Right ventricle myocardium superior (tissue), 1 donor: ENCODE measurements around the gene GLT1D1. TPM values are rescaled to one million over a fixed set of nuclear protein-coding genes. Genes with fewer than 3 reads are reported as not detected.

ENCODE experiments used
- ATAC-seq: fragments of 200-7000 bp; cut with Tn5 transposase; one replicate; pipeline ENCODE4 v1.9.1; 2020; ENCODE audit warnings: mild to moderate bottlenecking; ENCODE audit not compliant: poor library complexity
- DNase-seq: peaks from one replicate; pipeline ENCODE4 v3.0.0-alpha.2; 2020
- intact Hi-C: fragments of 100-400 bp; cut with DNase I; formaldehyde crosslinking; loops from one replicate; pipeline ENCODE4 v1.11.2; 2022
- total RNA-seq: library from RNA; stranded (reverse); fragmentation: NEBNext Ultra II Directional; extraction: Animal tissue kit (Norgen Biotek cat#: 25700); gene quantifications from one replicate; pipeline ENCODE4 v1.2.1, GENCODE V29; 2021
- donor health status: DM: no; HTN: yes; CAD: no; lungs with severe emphysema.

The GLT1D1 gene
- total RNA-seq, 1 donor from 2014 or later: 0.30 TPM

GRCh38 chr12:128940090-128940888 is 87.0 kb downstream of the GLT1D1 start:
- no peak for DNase-seq
- intact Hi-C loops: no loop called here
- no peak for ATAC-seq

- no peak for ATAC-seq
- intact Hi-C loops: no loop called here
- DNase-seq: no peak
Observed at GRCh38 chr12:128940974-128941373, 87.7 kb downstream of the GLT1D1 start.

DNA sequence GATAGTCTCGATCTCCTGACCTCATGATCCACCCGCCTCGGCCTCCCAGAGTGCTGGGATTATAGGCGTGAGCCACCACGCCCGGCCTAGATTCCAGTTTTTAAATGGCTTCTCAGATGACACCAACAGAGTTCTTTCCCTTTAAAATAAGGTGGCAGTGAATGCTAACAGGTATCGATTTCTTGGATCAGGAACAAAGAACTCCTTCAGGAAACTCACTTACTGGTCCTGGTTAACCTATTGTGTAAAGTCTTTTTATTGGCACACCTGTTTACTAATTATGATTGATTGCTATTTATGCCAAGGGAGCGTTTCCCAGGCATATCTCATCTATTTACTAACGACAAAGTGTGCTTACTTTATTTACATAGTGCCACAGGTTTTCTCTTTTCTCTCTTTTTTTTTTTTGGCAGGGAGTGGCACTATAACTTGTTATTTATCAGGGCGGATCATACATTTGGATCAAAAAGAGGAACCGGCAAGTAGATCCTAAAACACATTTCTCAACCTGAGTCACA is 89.7 kb downstream of the GLT1D1 start:
- ATAC-seq (no peak), DNase-seq (no peak)
- intact Hi-C loops: no loop called here

DNA sequence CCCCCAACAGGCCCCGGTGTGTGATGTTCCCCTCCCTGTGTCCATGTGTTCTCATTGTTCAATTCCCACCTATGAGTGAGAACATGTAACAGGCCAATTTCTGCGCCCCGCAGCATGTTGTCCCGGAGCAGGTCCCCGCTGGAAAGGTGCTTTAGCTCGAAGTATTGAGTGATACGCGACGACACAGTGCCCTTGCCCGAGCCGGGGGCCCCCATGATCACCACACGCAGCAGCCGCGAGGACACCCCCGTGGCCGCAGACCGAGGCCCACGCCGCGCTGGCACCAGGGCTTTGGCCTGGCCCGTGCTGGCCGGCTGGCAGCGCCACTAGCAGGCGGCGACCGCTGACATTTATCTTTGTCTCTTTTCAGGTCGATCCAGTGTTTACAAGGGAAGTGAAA is 91.7 kb downstream of the GLT1D1 start:
- no peak for ATAC-seq
- DNase-seq: no peak
- intact Hi-C loops: no loop called here

DNA sequence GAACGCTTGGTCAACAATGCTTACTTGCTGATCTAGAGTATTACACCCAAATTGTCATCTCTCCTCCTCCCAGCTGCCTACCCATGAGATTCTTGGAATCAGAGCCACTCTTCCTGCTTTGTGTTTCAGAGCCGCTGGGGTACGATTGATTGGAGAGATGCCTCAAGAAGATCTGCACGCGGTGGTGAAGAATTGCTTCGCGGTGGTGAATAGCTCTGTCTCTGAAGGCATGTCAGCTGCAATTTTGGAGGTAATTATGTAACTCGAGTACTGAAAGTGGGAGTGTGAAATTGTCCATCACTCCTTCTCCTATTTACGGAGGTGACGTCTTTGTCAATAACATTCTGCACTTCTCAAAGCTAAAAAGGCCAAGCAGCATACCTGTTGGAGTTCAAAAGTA is 93.9 kb downstream of the GLT1D1 start:
- intact Hi-C loops: no loop called here
- DNase-seq: no peak
- no peak for ATAC-seq

GRCh38 chr12:128949086-128949485 is 95.8 kb downstream of the GLT1D1 start:
- no peak for DNase-seq
- ATAC-seq: no peak
- intact Hi-C loops: no loop called here

DNA sequence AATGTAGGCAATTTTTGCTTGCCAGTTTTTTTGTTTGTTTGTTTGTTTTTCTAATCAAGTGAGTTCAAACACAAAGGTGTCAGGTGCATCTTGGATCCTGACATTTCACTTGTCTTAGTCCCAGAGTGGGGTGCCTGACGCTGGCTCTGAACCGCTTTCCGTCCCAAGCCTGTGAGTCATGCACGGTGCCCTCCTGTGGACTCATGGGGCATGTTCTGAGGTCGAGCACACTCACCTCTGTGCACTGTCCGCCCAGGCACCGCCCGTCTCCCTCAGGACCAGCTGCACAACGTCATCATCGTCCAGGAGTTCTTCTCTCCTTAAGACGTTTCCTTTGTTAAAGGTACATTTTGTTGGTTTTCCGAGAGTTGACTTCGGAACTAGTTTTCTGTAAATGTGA is 98.2 kb downstream of the GLT1D1 start:
- intact Hi-C loops: no loop called here
- no peak for ATAC-seq
- no peak for DNase-seq

DNA sequence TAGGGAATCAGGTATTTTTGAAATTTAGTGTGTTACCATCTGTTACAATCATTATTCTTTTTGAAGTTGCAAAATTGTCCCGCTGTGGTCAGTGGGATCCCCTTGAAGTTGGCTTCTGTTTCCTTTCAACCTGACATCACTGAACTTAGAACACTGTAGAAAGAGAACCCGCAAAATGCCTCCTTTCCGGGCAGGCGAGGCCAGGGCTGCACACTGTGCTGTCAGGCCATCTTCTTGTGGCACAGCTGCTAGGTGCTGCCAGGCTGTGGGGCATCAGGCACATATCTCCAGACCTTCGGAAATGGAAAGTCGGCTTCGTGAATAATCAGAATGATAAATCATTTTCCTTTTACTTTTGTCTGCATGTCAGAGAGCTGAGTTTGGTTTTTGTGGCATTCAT is 103.5 kb downstream of the GLT1D1 start:
- DNase-seq (no peak), ATAC-seq (no peak)
- intact Hi-C loops: no loop called here

DNA sequence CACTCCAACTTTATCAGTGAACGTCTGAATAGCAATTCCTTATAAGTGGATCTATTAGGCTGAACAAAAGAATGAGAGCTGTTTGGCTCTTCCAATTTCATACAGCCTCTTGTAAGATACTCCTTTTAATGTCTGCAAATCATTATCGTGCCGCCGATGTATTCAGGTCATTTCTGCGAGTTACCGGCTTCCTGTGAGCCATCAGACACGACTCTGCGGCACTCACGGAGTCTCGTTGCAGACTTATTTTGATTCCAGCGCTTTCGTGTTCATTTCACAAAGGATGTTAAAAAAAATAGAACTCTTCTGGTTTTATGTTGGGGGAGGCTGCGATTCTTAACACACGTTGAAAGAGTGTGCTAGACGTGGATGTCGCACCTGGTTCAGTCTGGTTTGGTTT is 106.6 kb downstream of the GLT1D1 start:
- no peak for DNase-seq
- intact Hi-C loops: no loop called here
- no peak for ATAC-seq

DNA sequence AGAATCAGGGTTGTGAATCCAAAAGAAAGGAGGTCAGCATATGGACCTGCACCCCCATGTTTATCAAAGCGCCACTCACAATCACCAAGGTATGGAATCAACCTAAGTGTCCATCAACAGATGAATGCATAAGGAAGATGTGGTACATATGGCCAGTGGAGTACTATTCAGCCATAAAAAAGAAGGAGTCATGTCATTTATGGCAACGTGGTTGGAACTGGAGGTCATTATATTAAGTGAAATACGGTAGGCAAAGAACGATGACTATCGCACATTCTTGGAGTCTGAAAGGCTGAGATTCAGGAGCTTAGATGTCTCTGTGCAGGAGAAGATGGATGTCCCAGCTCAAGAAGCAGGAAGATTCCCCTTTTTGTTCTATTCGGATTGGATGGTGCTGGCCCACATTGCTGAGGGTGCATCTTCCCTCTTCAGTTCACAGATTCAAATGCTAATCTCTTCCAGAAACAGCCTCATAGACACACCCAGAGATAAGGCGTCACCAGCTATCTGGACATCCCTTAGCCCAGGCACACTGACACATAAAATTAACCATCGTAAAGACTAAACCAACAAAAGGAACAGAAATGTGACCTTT is 108.1 kb downstream of the GLT1D1 start:
- no peak for DNase-seq
- intact Hi-C loops: no loop called here
- no peak for ATAC-seq

GRCh38 chr12:128961957-128962356 is 108.7 kb downstream of the GLT1D1 start:
- intact Hi-C loops: no loop called here
- DNase-seq (no peak), ATAC-seq (no peak)

DNA sequence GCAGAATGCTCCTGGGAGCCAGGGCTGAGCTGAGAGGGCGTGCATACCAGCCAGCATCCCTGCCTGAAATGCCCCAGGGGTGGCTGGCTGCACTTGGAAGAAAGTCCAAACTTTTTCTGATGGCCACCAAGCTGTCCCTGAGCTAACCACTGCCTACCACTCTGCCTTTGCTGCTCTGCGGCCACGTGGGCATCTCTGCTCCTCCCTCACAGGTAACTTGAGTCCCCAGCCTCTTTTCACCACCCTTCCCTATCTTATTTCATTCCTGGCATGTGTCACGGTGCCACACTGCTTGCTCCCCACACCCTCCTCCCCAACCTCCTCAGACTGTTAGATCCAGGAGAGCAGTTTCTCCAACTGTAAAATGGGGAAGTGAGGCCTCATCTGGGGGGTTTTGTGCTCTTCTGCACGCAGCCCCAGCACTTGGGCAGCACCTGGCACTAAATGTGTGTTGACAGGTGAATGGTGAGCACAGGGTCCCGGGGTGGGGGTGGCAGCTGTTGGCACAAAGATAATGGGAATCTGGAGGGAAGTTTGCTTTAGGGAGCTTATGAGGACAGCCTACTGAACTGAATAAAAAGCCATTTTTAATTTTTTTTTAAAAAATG is 113.0 kb downstream of the GLT1D1 start:
- DNase-seq (no peak), ATAC-seq (no peak)
- intact Hi-C loops: no loop called here

GRCh38 chr12:128968668-128969067 is 115.4 kb downstream of the GLT1D1 start:
- no peak for DNase-seq
- intact Hi-C loops: no loop called here
- ATAC-seq: no peak

DNA sequence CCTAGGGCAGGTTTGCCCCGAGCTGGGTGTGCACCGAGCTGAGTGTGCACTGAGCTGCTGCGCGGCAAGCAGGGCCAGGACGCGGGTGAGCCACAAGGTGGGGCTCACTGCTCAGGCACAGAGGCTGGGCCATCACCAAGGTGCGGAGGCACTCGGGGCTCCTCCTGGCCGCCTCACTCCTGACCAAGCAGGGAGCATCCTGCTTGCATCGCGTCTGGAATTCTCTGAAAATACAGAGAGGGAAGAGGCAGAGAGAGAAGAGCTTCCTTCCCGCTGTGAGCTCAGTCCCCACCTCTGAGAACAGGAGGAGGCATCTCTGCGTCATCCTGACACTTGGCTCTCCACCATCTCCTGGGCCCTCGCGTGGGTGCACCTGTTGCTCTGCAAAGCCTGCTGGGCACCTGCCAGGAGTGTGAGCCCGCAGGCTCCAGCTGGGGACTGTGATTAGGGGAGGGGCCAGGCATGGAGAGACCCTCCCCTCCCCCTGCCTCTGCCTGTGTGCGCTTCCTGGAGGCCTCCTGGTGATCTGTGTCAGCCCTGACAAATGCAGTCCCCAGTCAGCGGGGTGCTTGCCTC is 116.3 kb downstream of the GLT1D1 start:
- intact Hi-C loops: no loop called here
- ATAC-seq (no peak), DNase-seq (no peak)

DNA sequence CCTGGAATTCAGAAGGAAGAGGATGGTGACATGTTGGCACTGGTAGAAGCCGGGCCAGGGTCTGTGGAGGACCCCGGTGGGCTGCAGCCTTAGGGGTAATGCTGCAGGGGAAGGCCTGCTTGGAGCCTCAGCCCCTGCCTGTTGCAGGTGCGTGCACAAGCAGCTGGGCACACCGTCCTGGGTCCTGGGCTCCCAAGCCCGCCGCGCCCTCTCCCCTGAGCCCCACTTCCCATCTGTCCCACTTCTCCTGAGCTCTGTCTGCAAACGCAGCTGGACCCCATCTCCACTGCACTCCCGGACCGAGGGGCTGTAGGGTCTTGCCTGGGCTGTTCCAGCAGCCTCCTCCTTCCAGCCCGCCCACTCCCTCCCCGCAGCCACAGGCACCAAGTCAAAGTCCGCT is 116.8 kb downstream of the GLT1D1 start:
- ATAC-seq (no peak), DNase-seq (no peak)
- intact Hi-C loops: no loop called here

DNA sequence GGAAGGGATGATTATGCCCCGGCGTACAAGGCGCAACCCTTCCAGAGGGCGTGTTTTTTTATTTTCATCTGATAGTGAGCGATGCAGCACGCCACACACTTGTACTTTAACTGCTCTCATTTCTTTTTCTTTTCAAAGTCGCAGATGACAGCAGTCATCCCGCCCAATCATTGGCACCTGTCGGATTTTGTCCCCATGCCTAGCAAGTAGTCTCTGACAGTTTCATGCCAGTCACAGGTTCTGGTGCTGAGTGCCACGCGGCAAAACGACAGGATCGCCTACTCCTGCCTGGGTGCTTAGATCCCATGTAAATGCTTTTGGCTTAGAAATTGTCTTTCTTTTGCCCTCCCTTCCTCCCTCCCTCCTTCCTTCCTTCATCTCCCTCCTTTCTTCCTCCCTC is 117.7 kb downstream of the GLT1D1 start:
- DNase-seq (no peak), ATAC-seq (no peak)
- intact Hi-C loops: no loop called here

- intact Hi-C loops: no loop called here
- no peak for DNase-seq
- ATAC-seq: no peak
Observed at GRCh38 chr12:128971802-128972201, 118.5 kb downstream of the GLT1D1 start.

DNA sequence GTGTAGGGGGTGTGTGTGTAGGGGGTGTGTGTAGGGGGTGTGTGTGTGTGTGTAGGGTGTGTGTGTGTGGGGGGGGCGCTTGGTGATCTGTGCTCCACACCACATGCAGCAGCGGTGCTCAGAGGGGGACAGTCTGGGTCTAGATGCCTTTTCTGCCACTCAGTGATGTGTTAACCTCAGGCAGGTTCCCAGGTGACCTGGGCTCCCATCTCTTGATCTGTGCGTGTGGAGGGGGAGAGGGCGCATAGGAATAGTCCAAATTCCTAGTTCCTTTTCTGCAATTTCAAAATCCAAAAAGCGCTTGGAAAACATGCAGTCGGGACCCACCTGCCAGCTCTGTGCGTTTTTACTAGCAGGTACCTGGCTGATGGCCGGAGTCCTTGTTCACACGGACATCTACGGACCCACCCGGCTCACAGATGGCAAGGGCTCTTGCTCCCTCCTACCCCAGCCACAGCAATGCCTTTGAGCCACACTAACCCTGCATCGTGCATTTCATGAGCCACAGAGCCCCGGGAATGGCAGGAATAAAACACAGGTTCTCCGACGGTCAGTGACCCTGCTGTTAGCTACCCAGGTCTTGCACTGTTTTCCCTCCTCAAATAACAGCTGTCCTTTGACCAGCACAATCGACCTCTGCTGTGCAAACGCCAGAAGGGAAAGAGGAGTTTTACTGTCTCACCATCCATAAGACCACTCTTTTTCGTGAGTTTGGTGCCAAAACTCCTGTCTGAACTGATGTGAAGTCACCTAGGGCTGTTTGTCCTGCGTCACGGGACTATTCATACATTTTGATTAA is 120.8 kb downstream of the GLT1D1 start:
- DNase-seq: no peak
- ATAC-seq: no peak
- intact Hi-C loops: no loop called here

- no peak for ATAC-seq
- intact Hi-C loops: no loop called here
- no peak for DNase-seq
Observed at GRCh38 chr12:128974881-128975280, 121.6 kb downstream of the GLT1D1 start.
